ENCODE results near the gene TFCP2. TPM values are rescaled to one million over a fixed set of nuclear protein-coding genes. Genes with fewer than 3 reads are reported as not detected.

TFCP2 gene
- total RNA-seq, 1 experiment from 2014 or later: 25.7 TPM

DNA sequence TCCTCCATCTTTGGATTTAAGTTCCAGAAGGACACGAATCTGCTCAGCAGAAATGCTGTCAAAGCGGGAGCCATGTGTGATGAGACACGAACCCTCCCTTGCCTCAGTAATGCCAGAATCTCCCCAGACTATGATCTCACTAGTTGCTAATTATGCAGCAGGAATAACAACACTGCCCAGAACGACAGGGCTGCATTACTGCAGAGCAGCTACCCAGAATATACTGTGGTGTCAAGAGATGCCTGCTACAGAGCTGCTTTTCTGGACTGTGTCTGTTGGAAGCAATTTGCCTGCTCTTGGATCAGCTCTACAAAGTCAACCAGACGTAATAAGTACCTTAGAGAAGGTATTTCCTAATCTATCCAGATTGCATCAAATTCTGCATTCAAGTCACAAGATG lies 95.0 kb downstream of the TFCP2 start:
- ChIA-PET POLR2A (ENCODE audit: unreplicated experiment) (no interaction called here), CTCF (no interaction called here)
- Histone ChIP-seq H3K27me3 (ENCODE audit: insufficient read depth, low read depth) (no peaks in the 10 kb centered on the region), H3K79me2 (ENCODE audit: low read depth) (peaks cover 25% of the 10 kb centered on the region; the same call in 1 of the 2 replicates), H3K27ac (no peak overlapping the region), H3K4me2 (no peak overlapping the region), H3K36me3 (ENCODE audit: low read depth) (no peaks in the 10 kb centered on the region), H4K20me1 (ENCODE audit: insufficient read depth) (0 out of 2 replicates have a peak, but pooled peaks cover 3% of the 10 kb centered on the region), H3K9me3 (ENCODE audit: insufficient read depth, low read depth) (no peaks in the 10 kb centered on the region), H2AFZ (no peak overlapping the region), H3K9me2 (ENCODE audit: insufficient read depth) (no peaks in the 10 kb centered on the region), H3F3A (ENCODE audit: insufficient read depth, low read depth) (peaks cover 4% of the 10 kb centered on the region; the same call in 1 of the 2 replicates), H3K4me3 (no peak overlapping the region), H3K4me1 (replicated peaks; ENCODE audit: insufficient read depth) (peaks cover 8% of the 10 kb centered on the region)
- no TSS peak for BruUV-seq (replicated peaks)
- DNase-seq: no peak
- intact Hi-C loops (cut with micrococcal nuclease; ENCODE audit: unreplicated experiment): no loop called here
- no peak for TF ChIP-seq EZH2 (IDR thresholded peaks at IDR 0.05; ENCODE audit: low read depth)
- TF ChIP-seq, protein P1, sequence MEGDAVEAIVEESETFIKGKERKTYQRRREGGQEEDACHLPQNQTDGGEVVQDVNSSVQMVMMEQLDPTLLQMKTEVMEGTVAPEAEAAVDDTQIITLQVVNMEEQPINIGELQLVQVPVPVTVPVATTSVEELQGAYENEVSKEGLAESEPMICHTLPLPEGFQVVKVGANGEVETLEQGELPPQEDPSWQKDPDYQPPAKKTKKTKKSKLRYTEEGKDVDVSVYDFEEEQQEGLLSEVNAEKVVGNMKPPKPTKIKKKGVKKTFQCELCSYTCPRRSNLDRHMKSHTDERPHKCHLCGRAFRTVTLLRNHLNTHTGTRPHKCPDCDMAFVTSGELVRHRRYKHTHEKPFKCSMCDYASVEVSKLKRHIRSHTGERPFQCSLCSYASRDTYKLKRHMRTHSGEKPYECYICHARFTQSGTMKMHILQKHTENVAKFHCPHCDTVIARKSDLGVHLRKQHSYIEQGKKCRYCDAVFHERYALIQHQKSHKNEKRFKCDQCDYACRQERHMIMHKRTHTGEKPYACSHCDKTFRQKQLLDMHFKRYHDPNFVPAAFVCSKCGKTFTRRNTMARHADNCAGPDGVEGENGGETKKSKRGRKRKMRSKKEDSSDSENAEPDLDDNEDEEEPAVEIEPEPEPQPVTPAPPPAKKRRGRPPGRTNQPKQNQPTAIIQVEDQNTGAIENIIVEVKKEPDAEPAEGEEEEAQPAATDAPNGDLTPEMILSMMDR (conservative IDR thresholded peaks at IDR 0.05): no peak

DNA sequence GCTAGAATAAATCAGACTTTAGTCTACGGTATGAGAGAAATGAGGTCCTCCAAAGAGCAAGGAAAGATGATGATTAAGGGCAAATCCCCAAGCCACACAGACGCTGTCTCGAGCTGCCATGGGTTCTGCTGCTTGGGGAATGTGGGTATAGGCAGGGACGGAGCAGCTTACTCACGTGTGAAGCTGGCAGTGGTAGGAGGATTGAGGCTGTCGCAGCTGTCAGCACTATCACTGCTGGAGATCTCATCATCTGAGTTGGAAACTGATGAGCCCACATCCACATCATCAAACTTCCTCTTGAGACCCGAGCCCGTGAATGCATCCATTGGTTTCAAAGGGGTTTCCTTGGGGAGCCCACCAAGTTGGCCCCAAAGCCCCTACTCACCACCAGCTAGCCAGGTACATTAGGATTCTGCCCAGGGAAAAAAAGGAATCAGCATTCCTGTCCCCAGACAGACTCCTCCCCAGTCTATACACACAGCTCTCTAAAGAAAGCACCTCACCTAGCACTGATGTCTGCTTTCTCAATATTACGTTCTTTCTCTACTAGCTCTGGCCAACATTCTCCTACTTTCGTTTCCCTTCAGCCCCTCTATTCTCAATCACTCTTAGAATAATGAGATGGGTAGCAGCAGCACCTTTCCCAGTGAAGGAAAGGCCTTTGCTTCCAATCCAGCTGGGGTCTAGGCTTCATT lies 96.6 kb downstream of the TFCP2 start:
- Histone ChIP-seq H2AFZ (no peak overlapping the region), H3K9me2 (ENCODE audit: insufficient read depth) (no peaks in the 10 kb centered on the region), H3K36me3 (ENCODE audit: low read depth) (no peaks in the 10 kb centered on the region), H3K4me1 (replicated peaks; ENCODE audit: insufficient read depth) (no peaks in the 10 kb centered on the region; the same call in 1 of the 2 replicates), H3K4me3 (no peak overlapping the region), H3K27me3 (ENCODE audit: insufficient read depth, low read depth) (no peaks in the 10 kb centered on the region), H3F3A (ENCODE audit: insufficient read depth, low read depth) (peaks cover 10% of the 10 kb centered on the region; the same call in 1 of the 2 replicates), H3K4me2 (no peak overlapping the region), H3K27ac (no peak overlapping the region), H3K9me3 (ENCODE audit: insufficient read depth, low read depth) (no peaks in the 10 kb centered on the region), H4K20me1 (ENCODE audit: insufficient read depth) (0 out of 2 replicates have a peak, but pooled peaks cover 3% of the 10 kb centered on the region), H3K79me2 (ENCODE audit: low read depth) (peaks cover 14% of the 10 kb centered on the region; the same call in 1 of the 2 replicates)
- TF ChIP-seq, protein P1 (conservative IDR thresholded peaks at IDR 0.05): no peak
- no peak for TF ChIP-seq EZH2 (IDR thresholded peaks at IDR 0.05; ENCODE audit: low read depth)
- ChIA-PET POLR2A (ENCODE audit: unreplicated experiment) (interaction anchor here (0.6 kb wide), 1 partner anchor 418 kb away, joined by 3 read pairs; no protein-coding TSS in a partner anchor), CTCF (no interaction called here)
- no peak for DNase-seq
- intact Hi-C loops (cut with micrococcal nuclease; ENCODE audit: unreplicated experiment): no loop called here
- no TSS peak for BruUV-seq (replicated peaks)

DNA sequence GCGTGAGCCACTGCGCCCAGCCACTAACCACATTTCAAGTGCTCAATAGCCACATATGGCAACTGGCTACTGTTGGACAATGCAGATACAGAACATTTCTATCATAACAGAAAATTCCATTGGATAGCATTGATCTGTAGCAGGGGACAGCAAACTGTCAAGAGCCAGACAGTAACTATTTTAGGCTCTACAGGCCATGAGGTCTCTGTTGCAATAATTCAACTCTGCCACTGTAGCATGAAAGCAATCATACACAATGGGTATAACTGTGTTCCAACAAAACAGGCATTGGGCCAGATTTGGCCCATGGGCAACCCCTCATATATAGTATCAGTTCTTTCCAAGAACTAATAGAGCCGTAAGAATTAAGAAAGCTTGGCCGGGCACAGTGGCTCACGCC lies 97.5 kb downstream of the TFCP2 start:
- Histone ChIP-seq H3F3A (ENCODE audit: insufficient read depth, low read depth) (peaks cover 15% of the 10 kb centered on the region; the same call in 1 of the 2 replicates), H3K4me2 (no peak overlapping the region), H3K36me3 (ENCODE audit: low read depth) (no peaks in the 10 kb centered on the region), H3K79me2 (ENCODE audit: low read depth) (0 out of 2 replicates have a peak, but pooled peaks cover 7% of the 10 kb centered on the region), H3K27me3 (ENCODE audit: insufficient read depth, low read depth) (no peaks in the 10 kb centered on the region), H3K4me3 (no peak overlapping the region), H3K27ac (no peak overlapping the region), H3K9me2 (ENCODE audit: insufficient read depth) (no peaks in the 10 kb centered on the region), H3K4me1 (replicated peaks; ENCODE audit: insufficient read depth) (peaks cover 4% of the 10 kb centered on the region), H4K20me1 (ENCODE audit: insufficient read depth) (0 out of 2 replicates have a peak, but pooled peaks cover 3% of the 10 kb centered on the region), H2AFZ (no peak overlapping the region), H3K9me3 (ENCODE audit: insufficient read depth, low read depth) (no peaks in the 10 kb centered on the region)
- ChIA-PET CTCF (no interaction called here), POLR2A (ENCODE audit: unreplicated experiment) (no interaction called here)
- no peak for TF ChIP-seq EZH2 (IDR thresholded peaks at IDR 0.05; ENCODE audit: low read depth)
- TF ChIP-seq, protein P1 (conservative IDR thresholded peaks at IDR 0.05): no peak
- intact Hi-C loops (cut with micrococcal nuclease; ENCODE audit: unreplicated experiment): no loop called here
- BruUV-seq (replicated peaks): no TSS peak
- no peak for DNase-seq
